Measurements from ENCODE around the gene SMIM43. TPM values are rescaled to one million over a fixed set of nuclear protein-coding genes. Genes with fewer than 3 reads are reported as not detected.

SMIM43 gene
- polyA plus RNA-seq, 1 experiment: 7.4 TPM

DNA sequence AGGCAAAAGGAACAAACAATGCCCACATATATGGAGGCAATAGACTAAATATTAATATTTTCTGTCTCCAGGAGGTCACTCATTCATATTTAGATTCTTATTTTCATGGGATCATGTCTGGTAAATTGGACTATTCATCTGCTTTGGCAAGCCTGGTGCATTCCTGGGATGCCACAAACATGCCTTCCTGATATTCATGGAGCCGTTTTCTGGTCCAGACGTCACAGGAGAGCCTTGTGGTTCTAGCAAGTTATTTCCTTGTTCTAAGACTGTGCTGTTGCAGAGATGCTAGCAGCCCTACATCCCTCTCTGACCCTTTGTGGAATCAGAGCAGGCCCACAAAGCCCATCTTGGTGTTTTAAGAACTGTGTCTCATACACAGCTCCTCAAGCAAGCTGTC, 20.0 kb upstream of the SMIM43 start:
- H3K4me3 ChIP-seq (ENCODE audit: low read depth, low read length): no peak overlapping the region
- peak; percentile 79 for DNase-seq (ENCODE audit: low read depth, low spot score)

DNA sequence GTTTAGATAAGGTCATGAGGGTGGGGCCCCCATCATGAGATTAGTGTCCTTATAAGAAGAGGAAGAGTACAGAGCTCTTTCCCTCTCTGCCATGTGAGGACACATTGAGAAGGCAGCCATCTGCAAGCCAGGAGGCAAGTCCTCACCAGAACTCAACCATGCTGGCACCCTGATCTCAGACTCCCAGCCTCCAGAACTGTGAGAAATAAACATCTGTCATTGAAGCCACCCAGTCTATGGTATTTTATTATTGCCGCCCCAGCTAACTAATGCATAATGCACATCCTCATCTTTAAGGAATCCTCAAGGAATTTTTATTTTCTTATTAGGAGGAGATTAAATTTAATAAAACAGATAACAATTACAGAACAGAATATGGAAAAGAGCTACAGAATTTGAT, 19.4 kb upstream of the SMIM43 start:
- no peaks in the 10 kb centered on the region for H3K27me3 ChIP-seq (ENCODE audit: control insufficient read depth, insufficient read depth, low read length)
- TF ChIP-seq, protein P1, sequence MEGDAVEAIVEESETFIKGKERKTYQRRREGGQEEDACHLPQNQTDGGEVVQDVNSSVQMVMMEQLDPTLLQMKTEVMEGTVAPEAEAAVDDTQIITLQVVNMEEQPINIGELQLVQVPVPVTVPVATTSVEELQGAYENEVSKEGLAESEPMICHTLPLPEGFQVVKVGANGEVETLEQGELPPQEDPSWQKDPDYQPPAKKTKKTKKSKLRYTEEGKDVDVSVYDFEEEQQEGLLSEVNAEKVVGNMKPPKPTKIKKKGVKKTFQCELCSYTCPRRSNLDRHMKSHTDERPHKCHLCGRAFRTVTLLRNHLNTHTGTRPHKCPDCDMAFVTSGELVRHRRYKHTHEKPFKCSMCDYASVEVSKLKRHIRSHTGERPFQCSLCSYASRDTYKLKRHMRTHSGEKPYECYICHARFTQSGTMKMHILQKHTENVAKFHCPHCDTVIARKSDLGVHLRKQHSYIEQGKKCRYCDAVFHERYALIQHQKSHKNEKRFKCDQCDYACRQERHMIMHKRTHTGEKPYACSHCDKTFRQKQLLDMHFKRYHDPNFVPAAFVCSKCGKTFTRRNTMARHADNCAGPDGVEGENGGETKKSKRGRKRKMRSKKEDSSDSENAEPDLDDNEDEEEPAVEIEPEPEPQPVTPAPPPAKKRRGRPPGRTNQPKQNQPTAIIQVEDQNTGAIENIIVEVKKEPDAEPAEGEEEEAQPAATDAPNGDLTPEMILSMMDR (IDR thresholded peaks at IDR 0.05; ENCODE audit: low read depth, low read length): no peak
- ChIA-PET POLR2A (no interaction called here), CTCF (interaction anchor here (0.6 kb wide), 1 partner anchor 38 kb away, joined by 3 read pairs; no protein-coding TSS in a partner anchor)
- no peak overlapping the region for H3K27ac ChIP-seq (ENCODE audit: low read depth, low read length)
- H3K9me3 ChIP-seq (ENCODE audit: control insufficient read depth, insufficient read depth, low read length): no peaks in the 10 kb centered on the region
- no peak for DNase-seq (ENCODE audit: low read depth, low spot score)
- H3K4me3 ChIP-seq (ENCODE audit: low read depth, low read length): no peak overlapping the region

More for the DNA sequence above, 20.0 kb upstream of the SMIM43 start:
- ChIA-PET POLR2A (no interaction called here), CTCF (interaction anchor here (1.2 kb wide), 1 partner anchor 88 kb away, joined by 3 read pairs; the partner anchor contains the start of gene ANXA5)
- TF ChIP-seq, protein P1 (IDR thresholded peaks at IDR 0.05; ENCODE audit: low read depth, low read length): no peak
- Histone ChIP-seq H3K27ac (ENCODE audit: low read depth, low read length) (peak overlapping the region; percentile 87), H3K27me3 (ENCODE audit: control insufficient read depth, insufficient read depth, low read length) (no peaks in the 10 kb centered on the region), H3K9me3 (ENCODE audit: control insufficient read depth, insufficient read depth, low read length) (no peaks in the 10 kb centered on the region)

DNA sequence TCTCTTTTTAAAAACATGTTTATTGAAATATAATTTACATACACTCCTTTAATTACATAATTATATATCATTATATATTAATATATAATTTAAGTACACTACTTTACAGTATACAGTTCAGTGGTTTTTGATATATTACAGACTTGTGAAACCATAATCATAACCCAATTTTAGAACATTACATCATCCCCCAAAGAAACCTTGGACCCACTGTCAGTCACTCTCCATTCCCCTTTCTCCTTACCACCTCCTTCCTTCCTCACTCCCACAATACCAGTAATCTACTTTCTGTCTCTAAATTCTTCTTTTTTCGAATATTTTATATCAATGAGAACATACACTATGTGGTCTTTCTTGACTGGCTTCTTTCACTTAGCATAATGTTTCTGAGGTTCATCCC, 18.2 kb upstream of the SMIM43 start:
- CTCF ChIA-PET: no interaction called here
- no peaks in the 10 kb centered on the region for H3K27me3 ChIP-seq (ENCODE audit: control insufficient read depth, insufficient read depth, low read length)
- no peak overlapping the region for H3K4me3 ChIP-seq (ENCODE audit: low read depth, low read length)
- POLR2A ChIA-PET: no interaction called here
- H3K27ac ChIP-seq (ENCODE audit: low read depth, low read length): no peak overlapping the region
- TF ChIP-seq, protein P1 (IDR thresholded peaks at IDR 0.05; ENCODE audit: low read depth, low read length): no peak
- DNase-seq (ENCODE audit: low read depth, low spot score): no peak
- no peaks in the 10 kb centered on the region for H3K9me3 ChIP-seq (ENCODE audit: control insufficient read depth, insufficient read depth, low read length)

DNA sequence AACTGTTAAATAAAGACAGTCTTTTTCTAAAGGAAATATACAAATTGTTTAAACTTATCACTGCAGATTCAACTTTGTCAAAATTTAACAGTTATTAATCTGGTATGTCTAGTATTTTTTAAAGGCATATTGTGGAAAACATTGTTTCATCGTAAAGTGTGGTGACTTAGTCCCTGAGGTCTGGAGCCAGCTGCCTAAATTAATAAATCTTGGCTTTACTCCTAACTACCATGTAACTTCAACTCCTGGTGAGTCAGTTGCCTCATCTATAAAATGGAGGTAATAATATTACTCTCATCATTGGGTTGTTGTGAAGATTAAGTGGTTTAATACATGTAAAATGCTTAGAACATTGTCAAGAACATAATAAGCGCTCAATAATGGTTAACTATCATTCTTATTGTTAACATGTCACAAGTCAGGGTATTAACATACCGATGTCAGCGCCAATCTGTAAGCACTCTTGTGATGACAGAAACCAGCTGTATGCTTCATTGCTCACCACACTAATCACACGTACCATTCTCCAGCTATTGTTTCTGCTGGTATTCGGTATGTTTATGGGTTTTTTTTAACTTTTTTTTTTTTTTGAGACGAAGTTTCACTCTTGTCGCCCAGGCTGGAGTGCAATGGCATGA, 14.1 kb upstream of the SMIM43 start:
- POLR2A ChIA-PET: interaction anchor here (0.7 to 2.8 kb wide), 3 partner anchors 12 to 91 kb away, joined by 3 to 18 read pairs (median 4); partner anchors contain the start of genes ANXA5 and BBS7
- Histone ChIP-seq H3K9me3 (ENCODE audit: control insufficient read depth, insufficient read depth, low read length) (no peaks in the 10 kb centered on the region), H3K27me3 (ENCODE audit: control insufficient read depth, insufficient read depth, low read length) (no peaks in the 10 kb centered on the region), H3K4me3 (ENCODE audit: low read depth, low read length) (no peak overlapping the region), H3K27ac (ENCODE audit: low read depth, low read length) (no peak overlapping the region)
- CTCF ChIA-PET: interaction anchor here (0.7 to 1.7 kb wide), 3 partner anchors 11 to 233 kb away, joined by 4 to 5 read pairs (median 4); no protein-coding TSS in a partner anchor
- DNase-seq (ENCODE audit: low read depth, low spot score): peak; percentile 46
- TF ChIP-seq, protein P1 (IDR thresholded peaks at IDR 0.05; ENCODE audit: low read depth, low read length): no peak

DNA sequence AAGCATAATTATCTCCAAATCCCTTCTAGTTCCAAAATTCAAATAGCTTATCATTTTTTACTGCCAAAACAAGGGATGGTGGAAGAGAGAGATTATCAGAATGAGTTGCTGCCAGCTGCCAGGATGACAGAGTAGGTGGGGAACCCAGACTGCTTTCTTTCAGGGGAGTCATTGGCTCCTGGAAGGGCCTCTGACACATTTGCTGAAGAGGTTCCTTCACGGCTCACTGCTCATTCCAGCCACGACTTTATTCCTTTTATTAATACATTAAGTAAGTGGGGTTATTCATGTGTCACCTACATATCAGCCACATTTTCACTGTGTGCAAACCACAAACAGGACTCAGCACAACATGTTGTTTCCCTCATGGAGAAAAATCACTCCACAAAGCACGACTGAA, 12.7 kb upstream of the SMIM43 start:
- Histone ChIP-seq H3K27me3 (ENCODE audit: control insufficient read depth, insufficient read depth, low read length) (no peaks in the 10 kb centered on the region), H3K9me3 (ENCODE audit: control insufficient read depth, insufficient read depth, low read length) (no peaks in the 10 kb centered on the region), H3K27ac (ENCODE audit: low read depth, low read length) (no peak overlapping the region), H3K4me3 (ENCODE audit: low read depth, low read length) (no peak overlapping the region)
- DNase-seq (ENCODE audit: low read depth, low spot score): no peak
- ChIA-PET POLR2A (interaction anchor here (2.8 kb wide), 1 partner anchor 13 kb away, joined by 18 read pairs; no protein-coding TSS in a partner anchor), CTCF (interaction anchor here (1.4 to 1.7 kb wide), 2 partner anchors 12 to 315 kb away, joined by 4 to 5 read pairs; no protein-coding TSS in a partner anchor)
- TF ChIP-seq, protein P1 (IDR thresholded peaks at IDR 0.05; ENCODE audit: low read depth, low read length): no peak
